ENCODE measurements around the gene RGS7. TPM values are rescaled to one million over a fixed set of nuclear protein-coding genes. Genes with fewer than 3 reads are reported as not detected.

Gene RGS7
- total RNA-seq, 1 experiment from 2014 or later = 0.10 TPM

- BruUV-seq (replicated peaks) = no TSS peak
- Histone ChIP-seq H3K27ac (ENCODE audit: low read length) (no peak overlapping the region), H3K9me3 (ENCODE audit: control insufficient read depth, insufficient read depth, low read depth, low read length) (no peaks in the 10 kb centered on the region), H3K4me1 (ENCODE audit: control insufficient read depth, insufficient read depth, low read length) (no peaks in the 10 kb centered on the region), H3K27me3 (ENCODE audit: control insufficient read depth, insufficient read depth, low read length) (no peaks in the 10 kb centered on the region), H3K4me3 (ENCODE audit: low read depth in 2 of 2, low read length in 2 of 2) (no peak overlapping the region), H3K36me3 (ENCODE audit: control insufficient read depth, insufficient read depth, low read length) (no peaks in the 10 kb centered on the region)
- DNase-seq (ENCODE audit: low read depth, low spot score) (no peak), ATAC-seq (no peak)
- intact Hi-C loops (cut with micrococcal nuclease; ENCODE audit: unreplicated experiment) = no loop called here
- CTCF ChIA-PET = no interaction called here
- in situ Hi-C loops (cut with HindIII; ENCODE audit: low pct_unique_long_range_greater_than_20kb, low sequenced_read_pairs) = no loop called here
- POLR2A ChIA-PET = no interaction called here
- TF ChIP-seq POLR2AphosphoS5 (IDR thresholded peaks at IDR 0.05; ENCODE audit: low read depth, low read length) (no peak), SIN3A (IDR thresholded peaks at IDR 0.05; ENCODE audit: borderline replicate concordance, insufficient read depth, low read depth, low read length) (no peak), REST (IDR thresholded peaks at IDR 0.05; ENCODE audit: insufficient read depth in 1 of 2, low read depth in 2 of 2, low read length in 1 of 2) (no peak)
Measured at GRCh38 chr1:241034203-241034936, 322.6 kb downstream of the RGS7 start.

- ChIA-PET CTCF (no interaction called here), POLR2A (no interaction called here)
- BruUV-seq (replicated peaks) = no TSS peak
Measured at GRCh38 chr1:241024834-241025233, 332.2 kb downstream of the RGS7 start.

More at GRCh38 chr1:241024834-241025233, 332.2 kb downstream of the RGS7 start:
- no peaks in the 10 kb centered on the region for H3K9me3 ChIP-seq (ENCODE audit: control insufficient read depth, insufficient read depth, low read depth, low read length)
- intact Hi-C loops (cut with micrococcal nuclease; ENCODE audit: unreplicated experiment) (no loop called here), in situ Hi-C loops (cut with HindIII; ENCODE audit: low pct_unique_long_range_greater_than_20kb, low sequenced_read_pairs) (no loop called here)
- H3K27ac ChIP-seq (ENCODE audit: low read length) = no peak overlapping the region
- TF ChIP-seq TCF7L2 (IDR thresholded peaks at IDR 0.05; ENCODE audit: low read depth, low read length) (no peak), CTCF (IDR thresholded peaks at IDR 0.05) (no peak), POLR2AphosphoS5 (IDR thresholded peaks at IDR 0.05; ENCODE audit: low read depth, low read length) (no peak), REST (IDR thresholded peaks at IDR 0.05; ENCODE audit: insufficient read depth in 1 of 2, low read depth in 2 of 2, low read length in 1 of 2) (no peak), SIN3A (IDR thresholded peaks at IDR 0.05; ENCODE audit: borderline replicate concordance, insufficient read depth, low read depth, low read length) (no peak)
- ATAC-seq (no peak), DNase-seq (ENCODE audit: low read depth, low spot score) (no peak)
- no peaks in the 10 kb centered on the region for H3K27me3 ChIP-seq (ENCODE audit: control insufficient read depth, insufficient read depth, low read length)
- no peak overlapping the region for H3K4me3 ChIP-seq (ENCODE audit: low read depth in 2 of 2, low read length in 2 of 2)
- H3K36me3 ChIP-seq (ENCODE audit: control insufficient read depth, insufficient read depth, low read length) = no peaks in the 10 kb centered on the region
- H3K4me1 ChIP-seq (ENCODE audit: control insufficient read depth, insufficient read depth, low read length) = no peaks in the 10 kb centered on the region
